Measurements from ENCODE around the gene ARRDC1. TPM values are rescaled to one million over a fixed set of nuclear protein-coding genes. Genes with fewer than 3 reads are reported as not detected.

Gene ARRDC1
- total RNA-seq, 1 experiment from 2014 or later, result 13.3 TPM

DNA sequence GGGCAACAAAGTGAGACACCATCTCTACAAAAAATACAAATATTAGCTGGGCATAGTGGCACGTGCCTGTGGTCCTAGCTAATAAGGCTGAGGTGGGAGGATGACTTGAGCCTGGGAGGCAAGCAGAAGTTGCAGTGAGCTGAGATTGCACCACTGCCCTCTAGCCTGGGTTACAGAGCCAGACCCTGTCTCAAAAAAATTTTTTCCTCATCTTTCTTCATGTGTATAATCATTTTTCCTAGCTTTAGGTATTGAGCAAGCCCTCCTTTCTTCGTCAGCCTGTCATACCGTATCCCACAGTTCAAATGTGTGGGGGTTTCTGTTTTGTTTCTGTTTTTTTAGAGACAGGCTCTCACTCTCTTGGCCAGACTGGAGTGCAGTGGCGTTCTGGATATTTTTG is 54.7 kb downstream of the ARRDC1 start:
- CTCF ChIA-PET, result no interaction called here
- POLR2A ChIA-PET (ENCODE audit: low non-redundant PET), result no interaction called here
- no peaks in the 10 kb centered on the region for H3K4me1 ChIP-seq (ENCODE audit: insufficient read depth, low read length, poor library complexity, severe bottlenecking)
- no peak overlapping the region for H3K27ac ChIP-seq (ENCODE audit: low read depth, low read length, poor library complexity, severe bottlenecking)
- no TSS peak for BruUV-seq (replicated peaks)
- H3K4me3 ChIP-seq (ENCODE audit: low read depth, low read length, poor library complexity, severe bottlenecking), result no peak overlapping the region
- no peak for TF ChIP-seq EZH2 (IDR thresholded peaks at IDR 0.05; ENCODE audit: borderline replicate concordance, low read depth, low read length, poor library complexity, severe bottlenecking)
- TF ChIP-seq, protein P1, sequence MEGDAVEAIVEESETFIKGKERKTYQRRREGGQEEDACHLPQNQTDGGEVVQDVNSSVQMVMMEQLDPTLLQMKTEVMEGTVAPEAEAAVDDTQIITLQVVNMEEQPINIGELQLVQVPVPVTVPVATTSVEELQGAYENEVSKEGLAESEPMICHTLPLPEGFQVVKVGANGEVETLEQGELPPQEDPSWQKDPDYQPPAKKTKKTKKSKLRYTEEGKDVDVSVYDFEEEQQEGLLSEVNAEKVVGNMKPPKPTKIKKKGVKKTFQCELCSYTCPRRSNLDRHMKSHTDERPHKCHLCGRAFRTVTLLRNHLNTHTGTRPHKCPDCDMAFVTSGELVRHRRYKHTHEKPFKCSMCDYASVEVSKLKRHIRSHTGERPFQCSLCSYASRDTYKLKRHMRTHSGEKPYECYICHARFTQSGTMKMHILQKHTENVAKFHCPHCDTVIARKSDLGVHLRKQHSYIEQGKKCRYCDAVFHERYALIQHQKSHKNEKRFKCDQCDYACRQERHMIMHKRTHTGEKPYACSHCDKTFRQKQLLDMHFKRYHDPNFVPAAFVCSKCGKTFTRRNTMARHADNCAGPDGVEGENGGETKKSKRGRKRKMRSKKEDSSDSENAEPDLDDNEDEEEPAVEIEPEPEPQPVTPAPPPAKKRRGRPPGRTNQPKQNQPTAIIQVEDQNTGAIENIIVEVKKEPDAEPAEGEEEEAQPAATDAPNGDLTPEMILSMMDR (conservative IDR thresholded peaks at IDR 0.05; ENCODE audit: low read depth, low read length), result no peak
- no peaks in the 10 kb centered on the region for H3K9me3 ChIP-seq (ENCODE audit: low read depth, low read length, poor library complexity, severe bottlenecking)
- no peak for DNase-seq (ENCODE audit: low spot score)
- intact Hi-C loops (cut with micrococcal nuclease; ENCODE audit: unreplicated experiment), result no loop called here
- no peaks in the 10 kb centered on the region for H3K27me3 ChIP-seq (replicated peaks; ENCODE audit: insufficient read depth, low read depth, low read length, poor library complexity)
- no peaks in the 10 kb centered on the region for H3K36me3 ChIP-seq (ENCODE audit: insufficient read depth, low read length, poor library complexity, severe bottlenecking)

DNA sequence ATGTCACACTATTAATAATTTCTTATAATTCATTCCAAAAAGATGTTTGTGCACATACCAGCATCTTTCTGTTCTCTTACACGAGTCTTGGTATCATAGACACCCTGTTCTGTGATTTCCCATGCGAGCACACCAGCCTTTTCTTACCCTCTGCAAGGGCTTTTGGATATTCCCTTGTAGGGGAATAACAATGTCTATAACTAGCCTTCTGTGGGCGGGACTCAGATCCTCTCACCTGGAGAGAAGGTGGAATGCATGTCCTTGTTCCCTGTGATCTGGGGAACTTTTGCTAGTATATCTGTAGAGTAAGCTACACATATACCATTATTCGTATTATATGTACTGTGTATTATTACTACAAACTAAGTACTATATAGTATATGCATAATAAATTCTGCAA is 58.1 kb downstream of the ARRDC1 start:
- no TSS peak for BruUV-seq (replicated peaks)
- H3K4me1 ChIP-seq (ENCODE audit: insufficient read depth, low read length, poor library complexity, severe bottlenecking), result peaks cover 16% of the 10 kb centered on the region
- CTCF ChIA-PET, result no interaction called here
- H3K27me3 ChIP-seq (replicated peaks; ENCODE audit: insufficient read depth, low read depth, low read length, poor library complexity), result no peaks in the 10 kb centered on the region
- intact Hi-C loops (cut with micrococcal nuclease; ENCODE audit: unreplicated experiment), result no loop called here
- H3K36me3 ChIP-seq (ENCODE audit: insufficient read depth, low read length, poor library complexity, severe bottlenecking), result no peaks in the 10 kb centered on the region
- POLR2A ChIA-PET (ENCODE audit: low non-redundant PET), result no interaction called here
- no peak overlapping the region for H3K4me3 ChIP-seq (ENCODE audit: low read depth, low read length, poor library complexity, severe bottlenecking)
- no peak overlapping the region for H3K27ac ChIP-seq (ENCODE audit: low read depth, low read length, poor library complexity, severe bottlenecking)
- no peaks in the 10 kb centered on the region for H3K9me3 ChIP-seq (ENCODE audit: low read depth, low read length, poor library complexity, severe bottlenecking)
- DNase-seq (ENCODE audit: low spot score), result no peak
- TF ChIP-seq, protein P1 (conservative IDR thresholded peaks at IDR 0.05; ENCODE audit: low read depth, low read length), result no peak
- no peak for TF ChIP-seq EZH2 (IDR thresholded peaks at IDR 0.05; ENCODE audit: borderline replicate concordance, low read depth, low read length, poor library complexity, severe bottlenecking)

DNA sequence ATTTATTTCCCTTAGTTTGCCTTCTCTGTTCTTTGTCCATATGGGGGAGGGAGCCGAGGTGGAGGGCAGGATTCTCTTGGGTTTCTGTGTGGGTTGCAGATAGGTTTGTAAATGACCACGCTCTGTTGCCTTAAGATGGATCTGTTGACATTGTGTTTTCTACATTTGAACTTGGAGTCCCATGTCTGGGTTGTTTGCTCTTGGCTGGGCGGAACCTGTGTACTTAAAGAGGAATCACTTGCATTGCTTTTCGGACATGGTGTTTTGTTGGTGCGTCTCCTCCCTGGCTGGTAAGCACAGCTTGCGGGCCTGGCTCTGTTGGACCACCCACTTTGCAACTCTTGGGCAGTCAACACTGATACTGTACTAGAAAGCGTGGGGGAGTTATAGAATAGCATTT is 59.2 kb downstream of the ARRDC1 start:
- no peaks in the 10 kb centered on the region for H3K36me3 ChIP-seq (ENCODE audit: insufficient read depth, low read length, poor library complexity, severe bottlenecking)
- DNase-seq (ENCODE audit: low spot score), result no peak
- H3K27ac ChIP-seq (ENCODE audit: low read depth, low read length, poor library complexity, severe bottlenecking), result no peak overlapping the region
- no peaks in the 10 kb centered on the region for H3K9me3 ChIP-seq (ENCODE audit: low read depth, low read length, poor library complexity, severe bottlenecking)
- H3K4me3 ChIP-seq (ENCODE audit: low read depth, low read length, poor library complexity, severe bottlenecking), result no peak overlapping the region
- ChIA-PET POLR2A (ENCODE audit: low non-redundant PET) (no interaction called here), CTCF (no interaction called here)
- TF ChIP-seq EZH2 (IDR thresholded peaks at IDR 0.05; ENCODE audit: borderline replicate concordance, low read depth, low read length, poor library complexity, severe bottlenecking), result no peak
- TF ChIP-seq, protein P1 (conservative IDR thresholded peaks at IDR 0.05; ENCODE audit: low read depth, low read length), result no peak
- no TSS peak for BruUV-seq (replicated peaks)
- no peaks in the 10 kb centered on the region for H3K27me3 ChIP-seq (replicated peaks; ENCODE audit: insufficient read depth, low read depth, low read length, poor library complexity)
- peaks cover 21% of the 10 kb centered on the region for H3K4me1 ChIP-seq (ENCODE audit: insufficient read depth, low read length, poor library complexity, severe bottlenecking)
- intact Hi-C loops (cut with micrococcal nuclease; ENCODE audit: unreplicated experiment), result no loop called here

Other genes starting within 250 kb of the ARRDC1 start
- gene EXD3, start 182.5 kb upstream of the ARRDC1 start, total RNA-seq (2021), result 6.3 and 9.4 TPM in 2 replicates
- gene NOXA1, start 182.3 kb upstream of the ARRDC1 start, total RNA-seq (2021), result 0.28 and 0.79 TPM in 2 replicates
- not detected in 2 replicates for gene ENTPD8, start 164.3 kb upstream of the ARRDC1 start, total RNA-seq (2021)
- 52.7 and 54.9 TPM in 2 replicates for gene NSMF, start 146.4 kb upstream of the ARRDC1 start, total RNA-seq (2021)
- gene PNPLA7, start 55.3 kb upstream of the ARRDC1 start, total RNA-seq (2021), result 0.90 and 1.8 TPM in 2 replicates
- 66.6 and 67.4 TPM in 2 replicates for gene MRPL41, start 53.8 kb upstream of the ARRDC1 start, total RNA-seq (2021)
- gene DPH7, start 26.8 kb upstream of the ARRDC1 start, total RNA-seq (2021), result 56.5 and 56.9 TPM in 2 replicates
- gene ZMYND19, start 15.2 kb upstream of the ARRDC1 start, total RNA-seq (2021), result 68.0 and 75.3 TPM in 2 replicates
- gene EHMT1, start 13.3 kb downstream of the ARRDC1 start, total RNA-seq (2021), result 115 and 124 TPM in 2 replicates